HG02610 (cell line): Measurements from ENCODE around the gene MMP10.

ENCODE experiments used
- ATAC-seq: cut with Tn5 transposase; IDR thresholded peaks from one replicate; pipeline ENCODE4 v1.9.1; 2021; ENCODE audit warnings: mild to moderate bottlenecking, moderate library complexity; ENCODE audit not compliant: unreplicated experiment

The MMP10 gene

DNA sequence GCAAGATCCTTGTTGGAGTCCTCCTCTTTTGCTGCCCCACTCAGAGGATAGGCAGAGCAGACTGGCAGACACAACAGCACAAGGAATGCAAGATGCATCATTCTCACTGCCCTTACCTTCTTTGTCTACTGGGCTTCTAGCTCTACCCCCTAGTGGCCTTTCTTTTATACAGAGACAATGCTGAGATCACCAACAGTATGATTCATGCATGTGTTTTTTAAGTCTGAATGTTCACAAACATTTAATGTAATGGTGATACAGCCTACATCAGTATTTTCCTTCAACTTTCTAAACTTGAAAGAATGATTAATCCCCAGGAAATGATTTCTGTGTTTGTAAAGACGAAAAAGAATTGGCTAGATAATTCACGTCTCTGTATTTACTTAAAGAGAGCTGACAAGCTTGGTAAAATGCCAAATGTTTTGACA lies at the start of gene MMP10:
MMP10 (minus strand) TSS at position 138 of the 428 bp plus-strand sequence; CDS start at position 101, 37 bp downstream.
- no peak for ATAC-seq

DNA sequence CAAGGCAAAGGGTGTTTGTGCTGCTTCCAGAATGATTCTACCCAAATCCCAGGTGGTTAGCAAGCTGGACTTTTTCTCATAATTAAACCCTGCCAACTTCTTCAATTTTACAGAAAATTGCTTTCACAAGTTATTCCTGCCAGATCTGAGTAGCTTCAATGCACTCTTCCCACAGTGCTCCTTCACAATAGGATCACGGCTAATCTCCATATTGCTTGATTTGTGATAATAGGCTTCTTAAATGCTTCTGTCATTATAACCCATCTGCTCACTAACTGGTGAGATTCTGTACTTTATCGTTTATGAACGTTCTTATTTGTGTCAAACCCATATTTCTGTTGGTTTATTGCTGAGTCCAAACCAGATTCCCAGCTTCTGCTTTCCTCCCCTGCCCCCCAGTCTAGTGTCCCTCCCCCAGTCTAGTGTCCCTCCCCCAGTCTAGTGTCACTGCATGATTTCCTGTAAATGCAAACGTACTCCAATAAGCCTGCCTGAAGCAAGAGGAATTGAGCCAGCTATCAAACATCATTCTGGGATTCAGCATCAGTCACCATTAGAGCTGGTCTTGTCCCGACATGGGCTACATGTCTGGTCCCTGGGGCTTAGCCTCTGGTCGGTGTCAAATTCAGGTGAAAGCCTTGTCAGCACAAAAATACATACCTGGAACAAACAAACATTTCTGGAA lies 49.0 kb upstream of the MMP10 start:
- ATAC-seq: no peak

DNA sequence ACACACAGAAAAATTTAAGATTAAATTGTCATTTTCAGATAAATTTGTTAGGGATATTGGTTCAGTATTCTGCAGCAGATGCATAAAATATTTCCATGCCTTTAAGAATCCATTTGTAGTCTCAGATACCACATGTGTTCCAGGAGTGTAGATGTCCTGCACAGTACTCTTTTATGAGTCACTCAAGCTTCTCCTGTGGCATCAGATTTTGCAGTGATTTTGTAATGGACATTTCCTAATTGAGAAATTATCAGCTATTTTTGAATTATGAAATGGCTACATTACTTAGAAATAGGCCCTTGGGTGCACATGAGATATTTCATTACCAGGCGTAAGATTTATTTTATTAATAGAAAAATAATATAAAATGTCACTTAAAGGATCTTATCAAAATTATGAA lies 44.1 kb upstream of the MMP10 start:
- no peak for ATAC-seq

DNA sequence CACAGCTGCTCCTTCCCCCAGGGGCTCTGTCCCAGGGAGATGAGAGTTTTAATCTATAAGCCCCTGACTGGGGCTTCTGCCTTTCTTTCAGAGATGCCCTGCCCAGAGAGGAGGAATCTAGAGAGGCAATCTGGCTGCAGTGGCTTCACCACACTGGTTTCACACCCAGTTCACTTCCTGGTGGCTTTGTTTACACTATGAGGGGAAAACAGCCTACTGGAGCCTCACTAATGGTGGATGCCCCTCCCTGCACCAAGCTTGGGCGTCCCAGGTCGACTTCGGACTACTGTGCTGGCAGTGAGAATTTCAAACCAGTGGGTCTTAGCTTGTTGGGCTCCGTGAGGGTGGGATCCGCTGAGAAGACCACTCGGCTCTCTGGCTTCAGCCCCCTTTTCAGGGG lies 39.1 kb upstream of the MMP10 start:
- ATAC-seq: no peak

DNA sequence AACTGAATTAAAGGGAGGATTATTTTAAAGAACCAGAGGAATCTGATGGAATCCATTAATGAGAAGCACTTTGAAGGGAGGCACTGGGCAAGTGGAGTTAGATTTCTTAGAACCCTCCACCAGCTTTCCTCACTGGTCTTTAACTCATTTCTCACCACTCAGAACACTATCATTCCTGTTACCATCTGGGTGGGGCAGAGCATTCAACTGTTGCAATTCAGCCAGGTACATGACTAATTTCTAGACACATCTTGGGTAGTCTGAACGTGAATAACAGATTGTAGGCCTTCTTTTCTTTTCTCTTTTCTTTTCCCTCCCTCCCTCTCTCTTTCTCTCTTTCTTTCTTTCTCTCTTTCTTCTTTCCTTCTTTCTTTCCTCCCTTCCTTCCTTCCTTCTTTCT lies 33.1 kb upstream of the MMP10 start:
- ATAC-seq: no peak

DNA sequence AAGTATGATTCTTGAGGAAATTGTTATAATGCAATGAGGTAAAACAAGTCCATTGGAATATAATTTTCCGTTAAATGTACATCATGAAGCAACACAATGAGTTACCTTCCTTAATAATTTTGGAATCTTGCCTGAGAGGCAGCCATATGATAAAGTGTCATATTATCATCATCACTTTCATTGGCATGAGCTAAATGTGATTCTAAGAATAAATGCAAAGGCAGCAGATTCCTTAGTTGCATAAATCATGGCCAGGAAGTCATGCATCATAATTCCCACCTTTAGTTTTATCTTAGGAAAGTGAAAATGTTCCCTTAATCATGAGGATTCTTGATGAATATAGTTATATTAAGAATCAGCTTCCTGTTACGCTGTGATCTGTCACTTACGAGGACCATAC lies 31.8 kb upstream of the MMP10 start:
- ATAC-seq: no peak

DNA sequence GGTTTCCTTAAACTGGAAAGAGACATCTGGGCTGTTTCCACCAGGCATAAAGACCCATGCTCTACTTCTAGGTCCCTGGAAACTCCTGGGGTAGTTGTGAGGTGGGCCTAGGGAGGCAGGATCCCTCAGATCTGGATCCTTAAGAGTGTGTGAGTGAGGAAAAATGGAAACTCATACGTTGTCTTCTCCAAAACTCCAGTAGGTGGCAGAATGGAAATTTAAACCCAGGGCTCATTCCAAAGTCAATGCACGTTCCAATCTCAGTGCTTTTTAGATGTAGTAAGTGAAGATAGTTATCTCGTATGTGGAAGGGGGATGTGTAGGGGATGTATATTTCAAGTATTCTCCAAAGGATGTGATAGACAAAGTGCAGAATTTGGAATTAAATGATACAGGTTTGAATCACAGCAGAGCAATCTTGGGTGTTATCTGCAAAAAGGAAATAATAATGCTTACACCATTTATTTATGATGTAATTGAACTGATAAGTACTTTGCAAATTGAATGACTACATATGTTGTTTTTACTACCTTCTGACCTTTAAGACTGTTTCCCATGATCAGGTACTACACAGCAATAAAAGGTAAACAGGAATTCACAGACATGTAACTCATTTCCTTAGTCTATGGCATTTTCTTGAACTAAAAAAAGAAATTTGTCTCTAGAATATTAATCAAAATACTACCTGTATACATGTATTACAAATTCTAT lies 30.7 kb upstream of the MMP10 start:
- ATAC-seq: no peak

DNA sequence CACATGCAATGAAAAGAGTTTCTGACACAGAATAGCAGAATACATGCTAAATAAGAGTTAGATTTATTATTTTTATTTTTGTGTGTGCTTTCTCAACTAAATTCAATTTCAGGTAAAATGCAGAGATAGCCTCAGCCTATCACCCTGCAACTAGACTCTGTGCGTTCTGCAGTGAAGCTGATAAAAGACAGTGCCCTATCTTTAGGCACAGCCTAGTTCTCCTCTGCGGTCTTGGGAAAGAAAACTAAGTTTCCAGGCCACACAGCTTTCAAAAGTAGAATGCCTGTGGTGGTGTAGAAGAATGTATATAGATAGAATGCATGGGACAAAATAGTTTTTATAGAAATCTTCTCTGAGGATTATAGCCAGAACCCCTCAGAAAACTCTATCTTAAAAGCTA lies 29.5 kb upstream of the MMP10 start:
- ATAC-seq: no peak

DNA sequence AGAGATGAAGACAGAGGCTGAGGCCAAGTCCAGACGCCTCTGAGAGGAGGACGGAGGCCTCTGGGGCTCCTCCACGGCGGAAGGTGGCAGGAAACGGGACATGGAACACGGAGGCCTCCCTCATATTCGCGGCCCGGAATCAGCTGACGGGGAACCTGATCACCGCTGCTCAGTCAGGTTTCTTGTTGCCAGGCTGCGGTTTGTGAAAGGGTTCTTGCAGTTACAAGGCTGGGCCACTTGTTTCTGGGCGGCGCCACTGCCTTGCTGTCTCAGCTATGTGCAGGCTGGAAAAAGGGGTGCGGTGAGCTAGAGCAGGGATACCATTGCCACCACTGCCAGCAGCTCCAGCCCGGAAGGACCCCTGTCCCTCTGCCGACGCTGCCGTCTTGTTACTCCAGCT lies 27.5 kb upstream of the MMP10 start:
- peak; percentile 53 for ATAC-seq

DNA sequence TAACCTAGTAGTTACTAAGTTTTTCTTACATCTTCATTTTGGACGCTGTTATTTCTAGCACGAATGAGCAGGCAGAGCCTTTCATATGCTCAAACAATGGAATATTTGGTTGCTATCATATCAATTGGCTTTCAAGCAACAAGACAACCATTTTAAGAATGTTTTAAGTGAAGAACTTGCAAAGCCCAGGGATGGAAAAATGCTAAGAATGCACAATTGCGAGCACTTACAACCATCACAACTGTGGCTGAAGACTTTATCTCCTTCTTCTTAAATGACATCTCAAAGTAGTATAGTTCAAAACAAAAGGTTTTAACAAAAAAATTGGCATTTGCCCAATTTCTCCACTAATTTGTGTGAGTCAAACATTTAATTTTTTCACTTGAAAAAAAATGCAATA lies 25.9 kb upstream of the MMP10 start:
- no peak for ATAC-seq

DNA sequence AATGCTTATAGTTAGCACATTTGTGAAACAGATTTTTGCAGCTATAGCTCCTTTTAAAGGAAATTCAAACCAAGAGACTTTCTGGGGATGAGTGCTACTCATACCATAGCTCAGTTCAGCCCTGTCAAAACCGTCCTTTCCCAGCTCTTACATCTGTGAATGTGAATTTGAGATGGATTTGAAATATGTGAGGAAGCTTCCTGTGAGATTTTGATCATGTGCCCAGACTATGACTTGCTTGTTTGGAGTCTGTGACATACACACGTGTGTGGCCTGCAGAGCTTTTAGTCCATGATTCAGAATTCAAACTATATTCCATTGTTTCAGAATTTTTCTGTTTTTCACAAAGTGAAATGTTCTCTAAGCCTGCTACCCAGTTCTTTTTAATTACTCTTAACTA lies 21.9 kb upstream of the MMP10 start:
- no peak for ATAC-seq

DNA sequence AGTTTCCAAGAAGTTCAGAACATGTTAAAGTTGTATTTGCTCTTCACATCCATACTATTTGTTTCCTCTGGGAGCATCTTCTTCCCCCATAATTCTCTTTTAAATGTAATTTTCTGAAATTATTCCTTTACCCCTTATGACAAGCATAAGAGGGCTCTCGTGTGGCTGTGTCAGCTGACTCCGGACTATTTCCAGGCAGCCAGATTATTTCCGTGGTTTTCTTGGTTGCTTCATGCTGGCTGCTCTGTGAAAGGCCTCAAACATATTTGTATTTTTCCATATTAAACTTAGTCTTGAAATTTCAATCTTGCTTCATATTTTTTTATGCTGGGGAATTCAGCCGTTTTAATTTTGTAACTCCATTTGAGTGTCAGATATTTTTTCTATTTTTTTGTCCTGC lies 20.3 kb upstream of the MMP10 start:
- no peak for ATAC-seq

DNA sequence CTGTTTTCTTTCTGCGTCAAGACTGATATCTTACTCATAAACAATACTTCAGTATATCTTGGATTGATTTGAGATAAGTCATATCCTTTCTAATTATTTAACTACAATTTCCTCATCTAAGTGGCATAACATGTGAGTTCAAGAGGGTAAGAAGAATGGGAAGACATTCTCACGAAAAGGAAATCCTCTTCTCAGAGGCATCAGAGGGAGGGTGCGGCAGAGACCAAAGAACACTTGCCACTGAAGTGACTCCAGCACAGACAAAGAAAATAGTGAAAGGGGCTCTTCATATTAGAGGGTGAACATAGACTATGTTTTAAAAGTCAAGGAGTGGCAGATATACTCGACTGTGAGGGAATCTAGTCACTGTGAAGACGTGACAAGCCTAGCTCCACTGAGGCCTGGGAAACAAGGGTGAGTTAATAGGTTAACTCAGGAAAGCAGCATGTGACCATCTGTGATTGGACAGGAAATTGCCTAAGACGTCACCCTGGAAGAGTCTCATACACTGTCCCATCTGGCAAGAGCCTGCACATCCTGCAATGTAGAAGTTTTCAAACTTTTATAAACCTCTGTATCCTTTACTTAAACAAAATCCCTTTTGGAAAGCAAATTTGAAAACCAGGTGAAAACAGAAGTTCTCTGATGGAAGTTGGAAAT lies 19.4 kb upstream of the MMP10 start:
- ATAC-seq: no peak

DNA sequence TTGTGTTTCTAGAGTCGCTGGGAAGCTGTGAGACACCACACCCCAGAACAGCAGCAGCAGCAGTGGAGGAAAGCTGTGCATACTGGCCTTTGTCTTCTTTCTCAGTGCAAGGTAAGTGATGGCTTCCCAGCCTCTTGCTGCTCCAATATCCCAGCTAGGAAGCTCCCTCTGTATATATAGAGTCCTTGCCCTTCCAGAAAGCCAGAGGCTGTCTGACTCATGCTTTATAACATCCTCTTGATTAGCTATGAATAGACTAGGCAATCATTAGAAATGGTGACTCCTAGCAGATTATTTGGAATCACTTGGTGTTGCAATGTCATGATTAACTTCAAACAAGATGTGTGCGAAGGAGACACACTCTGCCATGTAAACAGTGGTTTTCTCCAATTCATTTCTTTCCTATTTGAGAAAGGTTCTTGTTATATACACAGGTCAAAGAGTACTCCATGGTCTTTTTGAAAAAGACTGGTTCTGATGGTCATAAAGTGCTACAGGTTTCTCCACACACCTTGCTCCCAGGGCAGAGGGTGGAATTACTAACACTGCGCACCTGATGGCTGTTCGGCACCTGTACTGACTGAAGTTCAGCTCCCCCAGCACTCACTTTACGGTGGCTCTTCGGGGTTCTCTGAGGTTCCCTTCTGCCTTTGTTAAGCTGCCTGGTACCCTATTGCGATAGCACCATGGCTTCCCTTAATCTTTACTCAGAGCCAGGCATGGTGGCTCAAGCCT lies 17.8 kb upstream of the MMP10 start, which contains the start of gene MMP1:
MMP1 (minus strand) TSS at position 149 of the 735 bp plus-strand sequence; CDS start at position 81, 68 bp downstream.
- no peak for ATAC-seq

DNA sequence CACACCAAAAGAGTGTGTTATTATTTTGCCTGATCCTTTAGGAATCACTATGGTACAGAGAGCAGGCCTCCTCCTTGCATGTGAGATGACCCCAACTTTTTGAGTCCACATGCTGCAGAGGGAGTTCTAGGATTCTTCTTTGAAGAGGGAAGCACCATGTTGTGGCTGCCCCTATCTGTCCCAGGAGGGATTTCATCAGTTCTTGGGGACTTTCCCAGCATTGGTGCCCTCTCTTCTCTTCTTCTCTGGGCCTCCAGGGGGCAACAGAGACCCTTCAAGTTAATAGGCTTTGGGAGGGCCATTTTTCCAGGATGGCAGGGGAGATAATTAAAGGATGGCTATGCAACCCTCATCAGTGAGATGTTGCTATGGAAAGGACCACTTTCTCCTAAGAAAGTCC lies 14.0 kb upstream of the MMP10 start:
- peak; percentile 94 for ATAC-seq

DNA sequence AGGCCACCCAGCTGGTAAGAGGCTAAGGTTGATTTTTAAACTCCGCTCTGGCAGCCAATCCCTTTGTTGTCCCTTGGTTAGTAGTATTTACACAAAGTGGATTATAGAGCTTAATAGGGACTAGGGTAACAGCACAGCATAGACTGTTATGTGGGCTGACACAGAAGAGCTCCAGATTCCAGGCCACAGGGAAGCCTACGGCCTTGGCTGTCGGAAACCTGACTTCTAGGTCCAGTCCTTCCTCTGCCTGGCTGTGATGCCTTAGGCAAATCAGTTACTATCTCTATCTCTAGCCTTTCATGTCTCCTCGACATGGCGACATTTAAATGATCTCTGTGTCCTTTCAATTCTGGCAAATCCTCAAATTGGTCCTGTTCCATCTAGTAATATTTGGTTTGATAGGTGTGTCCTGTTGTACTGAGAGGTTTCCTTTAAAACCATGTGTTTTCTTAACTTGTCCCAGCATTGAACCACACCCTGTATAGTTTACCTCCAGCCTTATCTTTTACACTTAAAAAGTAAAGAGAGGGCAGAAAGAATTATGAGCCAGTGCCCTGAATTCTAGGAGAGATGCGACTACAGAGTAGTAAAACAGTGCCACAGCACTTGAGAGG lies 13.4 kb upstream of the MMP10 start:
- no peak for ATAC-seq

DNA sequence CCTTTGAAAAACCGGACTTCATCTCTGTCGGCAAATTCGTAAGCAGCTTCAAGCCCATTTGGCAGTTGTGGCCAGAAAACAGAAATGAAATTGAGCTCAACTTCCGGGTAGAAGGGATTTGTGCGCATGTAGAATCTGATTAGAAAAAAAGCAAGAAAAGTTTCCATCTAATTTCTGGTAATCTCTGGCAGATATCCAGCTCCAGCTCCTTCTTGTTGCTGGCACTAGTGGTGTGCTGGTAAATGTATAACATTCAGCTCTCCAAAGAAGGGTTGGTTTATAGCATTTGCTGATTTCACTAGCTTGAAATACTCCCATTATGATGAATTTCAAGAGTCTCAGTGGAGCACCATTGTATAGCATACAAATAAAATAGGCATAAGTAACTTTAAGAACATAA lies 12.2 kb upstream of the MMP10 start:
- no peak for ATAC-seq

DNA sequence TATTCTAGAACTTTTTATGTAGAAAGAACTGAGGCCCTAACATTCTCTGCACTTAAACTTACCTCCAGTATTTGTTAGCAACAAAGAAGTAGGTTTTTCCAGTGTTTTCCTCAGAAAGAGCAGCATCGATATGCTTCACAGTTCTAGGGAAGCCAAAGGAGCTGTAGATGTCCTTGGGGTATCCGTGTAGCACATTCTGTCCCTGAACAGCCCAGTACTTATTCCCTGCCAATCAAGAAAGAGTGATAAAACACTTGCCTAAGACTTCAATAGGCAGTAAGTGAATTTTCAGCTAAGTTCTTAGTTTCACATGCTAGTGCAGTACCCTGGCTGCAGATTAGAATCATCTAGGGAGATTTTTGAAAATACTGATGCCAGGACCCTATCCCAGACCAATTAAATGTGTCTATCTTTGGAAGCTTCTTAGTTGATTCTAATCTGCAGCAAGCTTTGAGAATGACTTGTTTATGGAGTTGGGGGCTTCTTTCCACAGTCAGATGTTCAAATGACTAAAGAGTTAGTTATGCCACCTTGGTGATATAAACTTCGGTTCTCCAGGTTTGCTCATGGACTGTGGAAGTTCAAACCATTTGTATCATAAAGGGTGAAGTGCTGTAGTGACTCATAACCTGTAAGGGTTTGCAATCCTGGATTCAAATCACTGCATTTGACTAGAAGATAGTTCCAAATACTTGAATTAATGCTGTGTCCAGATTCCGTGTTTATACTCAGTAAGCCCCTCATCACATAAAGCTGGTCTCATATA lies 11.0 kb upstream of the MMP10 start:
- no peak for ATAC-seq

DNA sequence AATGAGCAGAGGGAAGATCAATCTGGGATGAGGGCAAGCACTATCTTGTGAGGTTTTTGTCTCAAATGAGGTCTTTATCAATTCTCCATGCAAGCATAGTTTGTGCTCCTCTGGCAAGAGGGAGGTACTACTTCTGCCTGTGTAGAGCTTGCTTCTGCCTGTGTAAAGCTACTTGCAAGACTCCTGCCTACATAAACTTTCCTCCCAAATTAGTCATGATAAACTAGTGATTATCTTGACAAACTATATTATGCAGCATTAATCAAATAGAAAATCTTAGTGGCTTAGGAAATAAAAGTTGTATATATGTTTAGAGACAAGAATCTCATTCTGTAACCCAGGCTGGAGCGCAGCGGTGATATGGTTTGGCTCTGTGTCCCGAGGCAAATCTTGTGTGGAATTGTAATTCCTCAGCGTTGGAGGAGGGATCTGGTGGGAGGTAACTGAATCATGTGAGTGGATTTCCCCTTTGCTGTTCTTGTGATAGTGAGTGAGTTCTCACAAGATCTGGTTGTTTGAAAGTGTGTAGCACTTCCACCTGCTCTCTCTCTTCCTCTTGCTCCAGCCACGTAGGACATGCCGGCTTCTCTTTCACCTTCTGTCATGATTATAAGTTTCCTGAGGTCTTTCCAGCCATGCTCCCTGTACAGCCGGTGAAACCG lies 8.0 kb upstream of the MMP10 start:
- ATAC-seq: no peak

DNA sequence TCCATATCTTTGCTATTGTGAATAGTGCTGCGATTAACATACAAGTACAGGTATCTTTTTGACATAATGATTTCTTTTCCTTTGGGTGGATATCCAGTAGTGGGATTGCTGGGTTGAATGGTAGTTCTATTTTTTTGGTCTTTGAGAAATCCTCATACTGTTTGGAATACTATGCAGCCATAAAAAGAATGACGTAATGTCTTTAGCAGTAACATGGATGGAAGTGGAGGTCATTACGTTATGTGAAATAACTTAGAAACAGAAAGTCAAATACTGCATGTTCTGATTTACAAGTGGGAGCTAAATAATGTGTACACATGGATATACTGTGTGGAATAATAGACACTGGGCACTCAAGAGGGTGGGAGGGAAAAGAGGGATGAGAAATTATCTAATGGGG lies 4.0 kb upstream of the MMP10 start:
- no peak for ATAC-seq
